Hematopoietic multipotent progenitor cell (in vitro differentiated cells): ENCODE data around the gene CRYGN. TPM values are rescaled to one million over a fixed set of nuclear protein-coding genes. Genes with fewer than 3 reads are reported as not detected.
A peak's percentile ranks its signal among the peaks of the same experiment; 100 is the strongest.

Experiments
- DNase-seq, 3 donors: peaks; one replicate each; pipeline ENCODE4 v3.0.0-alpha.2; 2011 to 2015; ENCODE audit warnings: low read depth in 2 of 3, low spot score in 2 of 3
- total RNA-seq: library from RNA; depleted of rRNA; stranded (reverse); fragments of >200 nt; gene quantifications from one replicate; pipeline ENCODE4 v1.2.3, GENCODE V29; 2012

Gene CRYGN
- total RNA-seq, 1 donor, result not detected

DNA sequence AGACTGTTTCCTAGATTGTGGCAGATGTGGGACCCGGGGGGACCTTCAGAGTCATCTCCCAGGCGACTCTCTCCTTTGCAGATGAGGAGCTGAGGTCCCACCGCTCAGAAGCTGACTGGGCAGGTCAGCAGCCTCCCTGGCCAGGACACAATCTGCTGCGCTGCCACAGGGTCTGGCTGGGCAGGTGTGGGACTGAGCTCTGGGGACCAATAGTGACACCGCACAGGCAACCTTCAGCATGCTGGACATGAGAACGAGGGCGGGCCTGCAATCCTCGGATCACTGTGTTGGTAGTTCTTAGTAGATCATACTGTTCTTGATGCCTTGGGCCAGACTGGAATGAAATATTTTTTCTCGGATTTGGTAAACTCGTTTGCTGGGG, 20.5 kb upstream of the CRYGN start:
- no peak for DNase-seq

DNA sequence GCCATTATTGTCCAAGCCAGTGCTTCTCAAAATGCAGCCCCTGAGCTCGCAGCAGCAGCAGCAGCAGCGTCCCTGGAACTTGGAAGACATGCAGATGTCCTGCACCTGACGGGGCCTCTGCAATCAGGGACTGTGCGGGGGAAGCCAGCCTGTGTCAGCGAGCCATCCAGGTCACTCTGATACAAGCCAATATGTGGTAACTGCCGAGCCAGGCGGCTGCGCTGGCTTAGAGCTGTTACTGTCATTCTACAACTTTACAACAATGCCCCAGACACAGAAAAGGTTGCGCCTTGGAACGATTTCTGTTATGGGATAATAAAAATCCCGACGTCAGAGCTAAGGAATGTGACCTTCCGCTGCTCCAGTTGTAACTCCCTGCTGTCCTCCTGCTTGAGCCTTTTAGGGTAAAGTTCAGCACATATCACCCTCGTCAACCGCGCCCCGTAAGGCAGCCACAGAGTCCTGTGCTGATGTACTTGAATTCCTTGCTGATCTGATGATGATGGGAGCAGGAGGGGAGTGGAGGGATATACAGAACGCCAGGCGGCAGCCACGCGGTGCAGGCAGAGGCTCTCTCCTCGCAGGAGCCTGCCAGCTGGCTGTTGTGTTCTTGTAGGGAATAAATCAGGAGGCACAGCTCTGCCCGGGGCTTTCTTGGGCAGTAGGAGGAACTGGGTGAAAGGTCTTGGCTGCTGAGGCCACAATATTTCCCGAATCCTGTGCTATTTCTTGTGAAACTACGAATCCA, 20.0 kb upstream of the CRYGN start:
- DNase-seq, result no peak

DNA sequence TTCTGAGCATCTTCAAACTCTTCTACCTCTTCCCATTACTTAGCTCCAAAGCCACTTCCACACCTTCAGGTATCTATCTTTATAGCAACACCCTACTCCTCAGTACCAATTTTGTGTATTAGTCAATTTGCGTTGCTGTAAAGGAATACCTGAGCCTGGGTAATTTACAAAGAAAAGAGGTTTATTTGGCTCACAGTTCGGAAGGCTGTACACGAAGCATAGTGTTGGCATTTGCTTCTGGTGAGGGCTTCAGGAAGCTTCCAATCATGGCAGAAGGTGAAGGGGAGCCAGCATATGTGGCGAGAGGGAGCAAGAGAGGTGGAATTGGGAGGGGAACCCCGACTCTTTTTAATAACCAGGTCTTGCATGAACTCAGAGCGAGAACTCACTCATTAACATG, 17.6 kb upstream of the CRYGN start:
- DNase-seq, result no peak

DNA sequence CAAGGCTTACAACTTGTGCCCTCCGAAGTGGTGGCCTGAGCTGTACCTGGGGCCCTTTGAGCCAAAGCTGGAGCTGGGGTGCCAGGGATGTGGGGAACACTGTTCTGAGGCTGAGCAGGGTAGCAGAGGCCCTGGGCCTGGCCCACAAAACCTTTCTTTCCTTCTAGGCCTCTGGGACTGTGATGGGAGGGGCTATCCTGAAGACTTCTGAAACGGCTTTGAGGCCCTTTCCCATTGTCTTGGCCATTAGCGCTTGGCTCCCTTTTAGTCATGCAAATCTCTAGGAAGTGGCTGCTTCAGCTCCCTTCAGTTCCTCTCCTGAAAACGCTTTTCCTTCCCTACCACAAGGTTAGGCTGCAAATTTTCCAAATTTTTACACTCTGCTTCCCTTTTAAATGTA, 16.8 kb upstream of the CRYGN start:
- no peak for DNase-seq

DNA sequence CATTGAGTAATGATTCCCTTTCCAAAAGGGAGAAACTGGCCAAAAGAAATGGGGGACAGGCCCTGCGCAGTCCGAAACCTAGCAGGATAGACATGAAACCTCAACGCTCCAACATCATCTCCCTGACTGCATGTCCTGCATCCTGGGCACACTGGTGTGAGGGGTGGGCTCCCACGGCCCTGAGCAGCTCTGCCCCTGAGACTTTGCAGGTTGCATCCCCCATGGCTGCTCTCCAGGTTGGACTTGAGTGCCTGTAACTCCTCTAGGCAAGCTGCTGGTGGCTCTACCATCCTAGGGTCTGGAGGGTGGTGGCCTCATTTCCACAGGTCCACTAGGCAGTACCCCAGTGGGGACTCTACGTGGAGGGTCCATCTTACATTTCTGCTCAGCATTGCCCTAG, 16.3 kb upstream of the CRYGN start:
- DNase-seq, result no peak

DNA sequence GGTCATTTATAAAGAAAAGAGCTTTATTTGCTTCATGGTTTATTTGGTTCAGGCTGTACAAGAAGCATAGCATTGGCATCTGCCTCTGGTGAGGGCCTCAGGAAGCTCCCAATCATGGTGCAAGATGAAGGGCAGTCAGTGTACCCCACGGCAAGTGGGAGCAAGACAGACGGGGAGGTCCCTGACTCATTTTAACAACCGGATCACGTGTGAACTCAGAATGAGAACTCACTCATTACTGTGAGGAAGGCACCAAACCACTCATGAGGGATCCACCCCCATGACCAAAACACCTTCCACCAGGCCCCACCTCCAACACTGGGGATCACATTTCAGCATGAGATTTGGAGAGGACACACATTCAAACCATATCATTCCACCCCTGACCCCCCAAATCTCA, 15.7 kb upstream of the CRYGN start:
- DNase-seq, result no peak

DNA sequence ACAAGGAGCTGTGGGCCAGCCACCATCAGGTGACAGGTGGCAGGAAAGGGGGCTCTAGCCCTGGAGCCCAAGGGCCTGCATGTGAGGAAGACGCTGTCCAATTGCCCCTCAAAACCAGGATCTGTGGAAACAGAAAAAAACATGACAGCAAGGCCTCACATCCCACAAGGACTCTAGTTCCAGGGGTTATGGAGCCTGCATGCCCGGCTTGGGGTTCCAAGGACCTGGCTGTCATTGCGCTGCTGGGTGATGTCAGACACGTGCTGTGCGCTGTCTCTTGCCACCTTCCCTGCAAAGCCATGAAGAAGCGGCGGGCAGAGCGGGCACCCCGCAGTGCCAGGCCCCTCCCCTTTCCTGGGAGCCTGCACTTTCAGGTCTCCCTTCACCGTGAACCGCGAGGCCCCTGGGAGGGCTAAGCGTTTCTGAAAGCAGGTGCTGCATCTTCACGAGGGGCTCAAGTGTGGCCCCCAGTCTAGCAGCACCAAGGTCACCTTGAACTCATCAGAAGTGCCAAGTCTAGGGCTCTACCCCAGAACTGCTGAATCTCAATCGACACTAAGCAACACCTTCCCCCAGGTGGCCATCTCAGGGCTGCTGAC, 15.1 kb upstream of the CRYGN start:
- no peak for DNase-seq

DNA sequence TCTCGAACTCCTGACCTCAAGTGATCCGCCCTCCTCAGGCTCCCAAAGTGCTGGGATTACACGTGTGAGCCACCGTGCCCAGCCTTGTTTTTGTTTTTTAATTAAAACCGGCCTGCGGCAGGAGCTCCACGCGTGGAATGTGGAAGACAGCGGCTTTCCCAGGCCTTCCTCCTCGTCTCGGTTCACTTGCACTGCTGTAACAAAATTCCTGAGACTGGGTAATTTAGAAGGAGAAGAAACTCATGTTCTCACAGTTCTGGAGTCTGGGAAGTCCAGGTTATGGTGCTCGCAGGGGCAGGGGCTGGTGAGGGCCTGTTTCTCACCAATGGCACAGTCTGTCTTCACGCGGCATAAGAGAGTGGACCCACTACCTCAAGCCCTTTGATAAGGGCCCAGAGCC, 14.4 kb upstream of the CRYGN start:
- DNase-seq, result no peak

DNA sequence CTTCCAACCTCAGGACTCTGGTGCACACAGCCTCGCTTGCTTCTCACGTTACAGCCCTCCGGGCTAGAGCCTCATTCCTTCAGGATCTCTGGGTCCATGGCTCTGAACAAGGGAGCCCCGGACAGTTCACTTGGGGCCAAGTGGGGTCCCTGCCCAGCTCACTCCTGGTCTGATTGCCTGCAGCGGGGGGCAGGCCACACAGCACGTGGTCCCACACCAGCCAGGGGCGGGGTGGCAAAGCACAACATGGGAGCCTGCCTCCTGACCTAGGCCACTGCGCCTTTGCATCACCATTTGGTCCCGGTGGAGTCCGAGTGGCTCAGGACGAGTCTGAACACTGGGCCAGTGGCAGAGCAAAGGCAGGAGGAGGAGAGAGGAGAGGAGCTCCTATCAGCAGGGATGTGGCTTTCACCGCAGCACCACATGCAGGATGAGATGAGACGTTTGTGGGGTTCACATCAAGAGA, 13.4 kb upstream of the CRYGN start:
- no peak for DNase-seq

DNA sequence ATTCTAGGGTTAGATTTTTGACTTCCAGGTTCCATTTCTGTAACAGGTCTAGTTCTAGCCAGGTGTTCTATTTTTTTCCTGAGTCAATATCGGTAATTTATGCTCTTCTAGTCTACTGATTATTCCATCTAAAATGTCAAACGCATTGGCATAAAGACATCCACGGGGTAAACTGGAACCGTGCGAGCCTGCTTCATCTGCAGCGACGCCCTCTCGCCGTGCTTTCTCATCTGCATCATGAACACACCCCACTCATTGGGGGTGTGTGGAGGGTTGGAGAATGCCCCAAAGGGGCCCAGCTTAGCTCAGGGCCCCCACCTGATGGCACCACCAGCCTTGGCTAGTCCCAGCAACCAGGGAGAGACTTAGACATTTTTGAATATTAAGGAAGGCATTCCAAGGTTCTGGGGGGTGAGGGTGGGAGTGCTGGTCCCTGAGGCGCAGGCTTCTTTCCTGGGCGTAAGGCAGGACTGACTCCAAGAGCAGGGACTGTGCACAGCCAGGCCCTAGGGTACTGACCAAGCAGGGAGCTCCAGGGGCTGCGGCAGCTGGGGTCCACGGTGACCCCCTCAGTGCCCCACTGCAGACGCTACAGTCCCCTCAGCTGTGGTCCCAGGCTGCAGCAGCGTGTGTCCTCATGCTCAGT, 12.9 kb upstream of the CRYGN start:
- DNase-seq, result no peak

DNA sequence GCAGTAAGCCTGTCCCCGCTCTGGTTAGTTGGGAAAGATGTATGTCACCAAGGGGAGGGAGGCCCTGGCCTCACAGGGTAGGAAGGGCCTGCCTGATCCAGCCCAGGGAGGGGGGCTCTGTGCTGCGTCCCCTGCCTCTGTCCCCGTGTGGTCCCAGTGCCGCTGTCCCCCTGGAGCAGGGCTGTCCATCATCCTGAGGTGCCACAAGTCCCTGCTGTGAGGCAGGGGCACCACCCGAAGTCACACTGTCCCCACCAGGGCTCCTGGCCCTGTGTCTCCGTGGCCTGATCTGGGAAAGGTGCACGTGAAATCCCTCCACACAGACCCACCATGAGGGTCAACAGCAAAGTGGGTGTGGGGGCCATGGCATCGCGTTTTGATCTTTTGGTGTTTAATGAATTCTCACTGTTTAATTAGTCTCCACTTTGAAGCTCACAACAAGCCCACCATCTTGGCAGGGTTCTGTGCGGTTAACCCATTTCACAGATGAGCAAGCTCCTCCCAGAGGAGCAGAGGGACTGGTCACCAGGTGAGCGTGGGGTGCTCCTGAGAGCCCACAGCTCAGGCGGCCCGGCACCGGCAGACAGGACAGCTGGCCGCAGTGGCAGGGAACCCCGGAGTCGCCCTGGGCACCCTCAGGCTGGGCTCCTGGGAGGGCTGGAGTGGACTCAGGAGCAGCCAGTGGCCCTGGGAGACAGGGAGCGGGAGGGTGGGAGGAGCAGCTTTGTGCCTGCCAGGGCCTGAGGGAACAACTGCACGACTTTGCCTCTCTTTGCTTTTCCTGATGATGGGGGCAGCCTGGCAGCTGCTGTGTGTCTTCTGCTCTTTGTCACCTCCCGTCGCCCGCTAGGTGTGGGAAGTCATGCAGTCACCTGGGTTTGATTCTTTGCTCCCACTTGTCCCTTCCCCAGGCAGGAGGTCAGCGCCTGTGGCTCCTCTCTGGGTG, 12.0 kb upstream of the CRYGN start:
- no peak for DNase-seq

DNA sequence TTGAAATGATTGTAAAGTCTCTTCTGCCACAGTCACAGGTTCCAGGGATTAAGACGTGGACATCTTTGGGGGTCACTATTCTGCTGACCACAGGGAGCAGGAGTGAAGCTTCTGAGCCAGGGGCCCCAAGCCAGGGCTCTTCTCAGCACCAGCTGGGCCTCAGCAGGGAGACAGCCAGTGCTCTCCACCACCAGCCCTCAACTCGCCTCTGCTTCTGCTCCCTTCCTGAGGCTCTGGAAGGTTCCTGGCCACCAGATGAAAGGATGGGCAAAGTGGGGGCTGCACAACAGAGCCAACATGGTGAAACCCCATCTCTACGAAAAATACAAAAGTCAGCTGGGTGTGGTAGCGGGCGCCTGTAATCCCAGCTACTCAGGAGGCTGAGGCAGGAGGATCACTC, 11.2 kb upstream of the CRYGN start:
- DNase-seq, result no peak

DNA sequence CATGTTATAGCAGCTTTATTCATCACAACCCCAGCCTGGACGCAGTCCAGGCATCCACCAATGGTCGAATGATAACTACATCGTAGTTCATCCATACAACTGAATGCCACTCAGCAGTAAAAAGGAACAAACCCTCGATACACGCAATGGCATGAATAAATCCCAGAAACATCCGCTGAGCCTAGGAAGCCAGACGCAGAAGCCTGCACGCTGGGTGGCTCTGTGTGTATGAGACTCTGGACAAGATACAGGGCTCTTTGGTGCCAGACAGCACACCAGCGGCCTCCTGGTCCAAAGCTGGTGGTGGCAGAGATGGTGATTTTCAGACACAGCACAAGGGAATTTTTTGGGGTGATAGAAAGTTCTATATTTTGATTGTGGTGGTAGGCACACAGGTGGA, 10.0 kb upstream of the CRYGN start:
- no peak for DNase-seq

DNA sequence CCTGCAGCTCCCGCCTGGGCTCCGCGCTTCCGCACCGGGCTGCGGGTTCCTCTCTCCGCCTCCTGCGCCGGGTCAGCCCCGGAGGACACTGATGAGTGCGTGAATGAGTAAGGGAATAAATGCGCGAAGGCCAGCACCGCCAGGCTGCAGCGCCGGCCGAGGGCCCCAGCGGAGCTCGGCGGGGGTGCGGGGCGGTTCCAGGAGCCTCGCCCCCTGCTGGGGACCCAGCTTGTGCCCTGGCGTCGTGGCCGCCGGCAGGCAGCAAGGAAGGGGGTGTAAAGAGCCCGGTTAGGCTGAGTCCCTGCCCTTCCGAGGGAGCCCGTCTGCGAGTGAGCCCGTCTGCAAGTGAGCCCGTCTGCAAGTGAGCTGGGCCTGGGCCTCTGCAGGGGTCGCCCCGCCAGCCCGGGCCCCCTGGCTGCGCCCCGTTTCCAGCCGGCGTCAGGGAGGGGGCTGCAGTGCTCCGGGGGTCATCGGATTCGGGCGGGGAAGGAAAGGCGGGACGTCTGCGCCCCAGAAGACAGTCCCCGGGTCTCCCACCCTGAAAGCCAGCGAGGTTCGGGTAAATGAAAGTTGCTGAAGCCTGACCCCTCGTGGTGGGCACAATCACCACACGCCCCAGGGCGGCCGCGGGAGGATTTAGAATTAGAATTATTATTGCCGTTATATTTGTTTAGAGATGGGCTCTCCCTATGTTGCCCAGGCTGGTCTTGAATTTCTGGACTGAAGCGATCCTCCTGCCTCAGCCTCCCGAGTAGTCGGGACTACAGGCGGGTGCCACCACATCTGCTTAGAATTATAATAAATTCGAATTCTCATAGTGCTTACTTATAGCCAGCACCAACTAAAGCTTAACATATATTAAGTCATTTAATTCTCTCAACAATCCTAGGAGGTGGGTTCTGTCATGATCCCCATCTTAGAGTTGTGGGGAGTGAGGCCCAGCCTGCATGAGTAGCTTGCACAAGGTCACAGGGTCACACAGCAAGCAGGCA, 8.6 kb upstream of the CRYGN start:
- DNase-seq, result peak; percentile 66 to 78 (median 74)

DNA sequence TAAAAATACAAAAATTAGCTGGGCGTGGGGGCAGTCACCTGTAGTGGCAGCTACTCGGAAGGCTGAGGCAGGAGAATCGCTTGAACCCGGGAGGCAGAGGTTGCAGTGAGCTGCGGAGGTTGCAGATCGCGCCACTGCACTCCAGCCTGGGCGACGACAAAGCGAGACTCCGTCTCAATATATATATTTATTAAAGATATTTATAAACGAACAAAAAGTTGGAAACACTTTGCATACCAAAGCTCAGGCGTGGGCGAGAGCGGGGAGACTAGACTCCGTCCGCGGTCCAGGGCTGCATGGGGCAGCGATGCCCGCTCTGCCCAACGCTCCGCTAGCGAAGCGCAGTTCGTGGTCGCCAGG, 7.9 kb upstream of the CRYGN start:
- no peak for DNase-seq

DNA sequence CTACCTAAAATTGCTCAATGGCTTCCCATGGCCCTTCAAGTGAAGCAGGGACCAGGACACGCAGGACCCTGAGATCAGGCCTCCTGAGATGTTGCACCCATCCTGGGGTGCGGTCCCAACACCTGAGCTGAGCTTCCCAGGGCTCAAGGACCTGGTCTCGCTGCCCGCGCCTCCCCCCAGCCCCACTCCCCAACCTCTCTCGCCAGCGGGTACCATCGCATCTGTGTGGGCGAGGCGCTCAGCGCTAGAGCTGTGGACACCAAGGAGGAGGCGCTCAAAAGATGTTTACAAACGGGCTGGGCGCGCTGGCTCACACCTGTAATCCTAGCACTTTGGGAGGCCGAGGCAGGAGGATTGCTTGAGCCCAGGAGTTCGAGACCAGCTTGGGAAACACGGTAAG, 7.4 kb upstream of the CRYGN start:
- no peak for DNase-seq

DNA sequence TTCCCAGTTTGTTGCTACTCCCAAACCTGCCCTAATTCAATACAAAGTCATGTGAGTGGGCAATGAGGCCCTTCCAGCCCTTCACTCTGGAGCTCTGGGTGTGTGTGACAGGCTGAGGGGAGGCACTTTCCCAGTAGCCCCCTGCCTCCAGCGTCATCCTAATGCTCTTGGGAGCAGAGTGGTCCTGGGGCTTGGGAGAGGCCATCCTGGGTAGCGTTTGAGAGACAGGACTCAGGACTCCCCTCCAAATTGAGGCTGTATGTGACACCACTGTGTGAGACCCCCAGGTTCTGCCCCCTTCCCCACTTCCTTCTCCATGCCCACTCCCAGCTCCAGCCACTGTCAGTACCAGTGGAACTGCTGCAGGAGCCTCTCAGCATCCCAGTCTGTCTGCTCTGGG, 6.5 kb upstream of the CRYGN start:
- DNase-seq, result no peak

DNA sequence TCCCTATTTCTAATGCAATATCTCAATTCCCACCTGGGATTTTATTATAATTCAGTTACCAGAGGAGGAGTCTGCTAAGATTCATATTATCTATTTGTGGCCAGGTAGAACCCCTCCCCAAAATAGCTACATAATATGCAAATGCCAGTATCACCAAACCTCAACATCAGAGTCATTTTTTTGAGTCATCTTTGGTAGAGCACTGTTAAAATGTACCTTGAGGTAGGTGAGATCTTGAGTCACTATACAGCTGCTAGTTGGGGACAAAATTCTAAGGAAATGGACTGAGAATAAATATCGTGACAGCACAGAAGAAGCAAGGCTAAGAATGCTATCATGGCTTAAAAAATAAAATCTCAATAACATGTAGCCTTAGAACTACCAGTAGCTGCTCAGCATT, 4.7 kb upstream of the CRYGN start:
- DNase-seq, result no peak

DNA sequence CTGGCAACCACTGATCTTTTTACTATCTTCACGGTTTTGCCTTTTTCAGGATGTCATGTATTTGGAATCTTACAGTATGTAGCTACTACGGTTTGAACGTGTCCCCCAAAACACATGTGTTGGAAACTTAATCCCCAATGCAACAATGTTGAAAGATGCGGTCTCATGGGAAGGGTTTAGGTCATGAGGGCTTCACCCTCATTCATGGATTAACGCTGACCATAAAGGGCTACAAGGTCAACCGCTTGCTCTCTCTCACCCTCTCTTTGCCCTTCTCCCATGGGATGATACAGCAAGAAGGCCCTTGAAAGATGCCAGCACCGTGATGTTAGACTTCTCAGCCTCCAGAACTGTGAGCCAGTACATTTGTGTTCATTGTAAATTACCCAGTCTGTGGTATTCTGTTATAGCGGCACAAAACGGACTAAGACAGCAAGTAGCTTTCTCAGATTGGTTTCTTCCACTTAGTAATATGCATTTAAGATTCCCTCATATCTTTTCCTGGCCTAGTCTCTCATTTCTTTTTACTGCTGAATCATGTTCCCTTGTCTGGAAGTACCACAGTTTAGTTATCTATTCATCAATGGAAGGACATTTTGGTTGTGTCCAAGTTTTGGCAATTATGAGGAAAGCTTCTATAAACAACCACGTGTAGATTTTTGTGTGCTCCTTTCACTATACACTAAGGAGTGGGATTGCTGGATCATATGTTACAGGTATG, 3.0 kb upstream of the CRYGN start:
- DNase-seq, result no peak
